Endothelial cell of umbilical vein (primary cell): ENCODE results near the gene HCAR3. TPM values are rescaled to one million over a fixed set of nuclear protein-coding genes. Genes with fewer than 3 reads are reported as not detected.
"Not testable (repeated sequence)": the region's sequence is repeated elsewhere in the genome, so short reads cannot be mapped to it uniquely, and the experiment has no call there.

ENCODE experiments used
- BruUV-seq: library from RNA; stranded (reverse); fragments of 400-500 nt; replicated peaks from 2 replicates; lab custom pipeline; 2021; lab: Mats Ljungman, UMichigan
- CTCF ChIA-PET: fragments of 300-600, 350-600 bp; sonication (Branson Sonifier 250); formaldehyde crosslinking; loops from one replicate; lab custom pipeline; 2021; ENCODE audit warnings: antibody characterized with exemption, inconsistent platforms; lab: Charles Lee
- POLR2A ChIA-PET: fragments of 300-600, 350-600 bp; sonication (Branson Sonifier 250); formaldehyde crosslinking; loops from one replicate; lab custom pipeline; 2021; ENCODE audit warnings: antibody characterized with exemption, inconsistent platforms; lab: Charles Lee
- DNase-seq: peaks from one replicate; pipeline ENCODE4 v3.0.0-alpha.2; 2011; ENCODE audit warnings: low read depth, low spot score
- FAIRE-seq: peaks from 2 replicates; lab custom pipeline; 2011; peaks lifted over from hg19 to GRCh38; lab: Jason Lieb, UNC
- H2AFZ ChIP-seq: 2 replicates; pipeline ENCODE4 v1.6.0; 2012; ENCODE audit warnings: low read depth, low read length, control low read depth, inconsistent platforms
- H3K27ac ChIP-seq: 2 replicates; pipeline ENCODE4 v1.5.1; 2011; ENCODE audit warnings: low read depth, mild to moderate bottlenecking, control low read depth, low read length, moderate library complexity; ENCODE audit not compliant: insufficient read depth
- H3K27me3 ChIP-seq, 2 experiments: 2 replicates each; pipeline versions ENCODE4 v1.6.0 to v1.6.1; 2011; ENCODE audit warnings: low read length in 2 of 2, mixed read lengths in 1 of 2; ENCODE audit not compliant: control insufficient read depth in 2 of 2, insufficient read depth in 2 of 2
- H3K36me3 ChIP-seq, 2 experiments: 2 replicates in 1 of 2; 3 replicates in 1 of 2; pipeline ENCODE4 v1.5.1; 2011; ENCODE audit warnings: low read length in 2 of 2, mild to moderate bottlenecking in 1 of 2, moderate library complexity in 1 of 2; ENCODE audit not compliant: control insufficient read depth in 2 of 2, insufficient read depth in 2 of 2; ENCODE audit errors: extremely low read depth in 1 of 2
- H3K4me1 ChIP-seq: 3 replicates; pipeline ENCODE4 v1.5.1; 2011; ENCODE audit warnings: mild to moderate bottlenecking, low read length; ENCODE audit not compliant: control insufficient read depth, insufficient read depth; ENCODE audit errors: extremely low read depth
- H3K4me2 ChIP-seq: 2 replicates; pipeline ENCODE4 v1.6.1; 2011; ENCODE audit warnings: low read length, control low read depth, mixed read lengths; ENCODE audit not compliant: insufficient read depth
- H3K4me3 ChIP-seq, 3 experiments: fragments of 200-600 bp in 1 of 3; sonication (generic), shearing (Covaris generic) in 1 of 3; replicated peaks in 1 of 3; 2 replicates each; pipeline ENCODE4 v1.5.1; 2011 to 2016; ENCODE audit warnings: control low read depth in 3 of 3, low read length in 3 of 3, mild to moderate bottlenecking in 2 of 3, inconsistent platforms in 1 of 3, low read depth in 1 of 3, moderate library complexity in 1 of 3; ENCODE audit not compliant: insufficient read depth in 1 of 3
- H3K79me2 ChIP-seq: 2 replicates; pipeline ENCODE4 v1.6.0; 2012; ENCODE audit warnings: low read length, inconsistent platforms; ENCODE audit not compliant: control insufficient read depth, insufficient read depth
- H3K9ac ChIP-seq: replicated peaks from 2 replicates; pipeline ENCODE3; 2011; ENCODE audit warnings: low read length, control low read depth; ENCODE audit not compliant: insufficient read depth; ENCODE audit errors: extremely low read depth
- H3K9me1 ChIP-seq: replicated peaks from 3 replicates; pipeline ENCODE4 v1.6.0; 2011; ENCODE audit warnings: mild to moderate bottlenecking, low read length; ENCODE audit not compliant: control insufficient read depth, insufficient read depth; ENCODE audit errors: extremely low read depth
- H3K9me3 ChIP-seq: replicated peaks from 2 replicates; pipeline ENCODE4 v1.5.1; 2012; ENCODE audit warnings: low read length, inconsistent platforms; ENCODE audit not compliant: control insufficient read depth, insufficient read depth
- H4K20me1 ChIP-seq: replicated peaks from 2 replicates; pipeline ENCODE3; 2011; ENCODE audit warnings: mild to moderate bottlenecking, low read length; ENCODE audit not compliant: control insufficient read depth, insufficient read depth; ENCODE audit errors: extremely low read depth
- CTCF ChIP-seq, 2 donors: IDR thresholded peaks; 1 replicate in 1 of 2; 2 replicates in 1 of 2; pipeline ENCODE4 v1.5.1; 2011; ENCODE audit warnings: low read length in 2 of 2, mild to moderate bottlenecking in 2 of 2, moderate library complexity in 2 of 2, control low read depth in 1 of 2, inconsistent platforms in 1 of 2, low read depth in 1 of 2; ENCODE audit not compliant: insufficient read depth in 1 of 2; ENCODE audit errors: extremely low read depth in 1 of 2
- FOS ChIP-seq: IDR thresholded peaks from 2 replicates; pipeline ENCODE4 v1.6.1; 2011; ENCODE audit warnings: mild to moderate bottlenecking, low read length, moderate library complexity, borderline replicate concordance; ENCODE audit not compliant: insufficient read depth
- JUN ChIP-seq: IDR thresholded peaks from 2 replicates; pipeline ENCODE4 v1.6.1; 2011; ENCODE audit warnings: borderline replicate concordance, low read depth; ENCODE audit not compliant: insufficient read length, insufficient read depth
- MAX ChIP-seq: IDR thresholded peaks from 2 replicates; pipeline ENCODE4 v1.6.1; 2011; ENCODE audit not compliant: insufficient read depth, insufficient read length
- MYC ChIP-seq: IDR thresholded peaks from one replicate; pipeline ENCODE4 v1.6.1; 2011; ENCODE audit warnings: mild to moderate bottlenecking, low read depth, low read length
- POLR2A ChIP-seq: IDR thresholded peaks from 2 replicates; pipeline ENCODE4 v1.6.1; 2012; ENCODE audit warnings: low read depth, mild to moderate bottlenecking, control low read depth, low read length
- POLR2AphosphoS5 ChIP-seq: IDR thresholded peaks from 2 replicates; pipeline ENCODE4 v1.6.1; 2012; ENCODE audit warnings: low read depth, mild to moderate bottlenecking, control low read depth, low read length, moderate library complexity; ENCODE audit not compliant: insufficient read depth
- dilution Hi-C: fragments of 300-500 bp; cut with MboI; formaldehyde crosslinking; loops from one replicate; pipeline ENCODE4 v1.15.0; 2019; ENCODE audit warnings: low sequenced_read_pairs; ENCODE audit not compliant: extremely low pct_ligation_motif_present
- intact Hi-C: fragments of 100-400 bp; cut with micrococcal nuclease; formaldehyde crosslinking; loops from one replicate; pipeline ENCODE4 v1.10.0; 2022
- polyA plus RNA-seq, 4 experiments: library from polyadenylated mRNA; depleted of rRNA in 3 of 4; stranded (reverse) in 3 of 4; unstranded in 1 of 4; fragments of >200 nt; gene quantifications; 2 replicates each; pipeline versions ENCODE4 v1.2.1 to v1.2.3, GENCODE V29; 2011 to 2012; ENCODE audit warnings: missing spikeins in 1 of 4
- total RNA-seq: library from RNA; stranded (reverse); gene quantifications from 2 replicates; pipeline ENCODE4 v1.2.3, GENCODE V29; 2021

Gene HCAR3
- total and polyA plus RNA-seq, 2 donors (not counting 3 experiments of a cell fraction or from before 2014, with no cell fraction given) = 0.06 TPM; not detected in 1

GRCh38 chr12:122721057-122721545 is 4.5 kb upstream of the HCAR3 start:
- no peak for TF ChIP-seq MYC
- no peak for TF ChIP-seq CTCF (IDR thresholded peaks at IDR 0.05; ENCODE audit: extremely low read depth in 1 of 2, insufficient read depth in 1 of 2, low read depth in 1 of 2, low read length in 2 of 2)
- no peak for TF ChIP-seq POLR2A
- no peak for TF ChIP-seq JUN
- TF ChIP-seq MAX = no peak
- TF ChIP-seq POLR2AphosphoS5 = peak; percentile 17
- peak; percentile 21 for TF ChIP-seq FOS
- Histone ChIP-seq H3K4me2 (peak overlapping the region; percentile 52), H4K20me1 (no peaks in the 10 kb centered on the region), H3K27me3 (peaks cover 0 to under 1% of the 10 kb centered on the region in 2 experiments), H3K36me3 (no peaks in the 10 kb centered on the region), H3K79me2 (no peaks in the 10 kb centered on the region), H3K9me3 (no peaks in the 10 kb centered on the region), H3K9me1 (no peaks in the 10 kb centered on the region), H3K4me3 (no peak overlapping the region), H2AFZ (peak overlapping the region; percentile 51), H3K9ac (no peak overlapping the region), H3K4me1 (peaks cover 16% of the 10 kb centered on the region), H3K27ac (peak overlapping the region; percentile 55)
- BruUV-seq = no TSS peak
- ChIA-PET POLR2A (no interaction called here), CTCF (interaction anchor here (1.1 to 1.2 kb wide), 2 partner anchors 10 to 83 kb away, joined by 3 read pairs; partner anchors contain the start of gene HCAR1)
- dilution Hi-C loops = no loop called here
- FAIRE-seq (peak; percentile 21), DNase-seq (peak; percentile 47)
- intact Hi-C loops = no loop called here

GRCh38 chr12:122715211-122715610 is 1.4 kb downstream of the HCAR3 start:
- H3K9me1 ChIP-seq, H3K36me3 ChIP-seq, H3K9ac ChIP-seq, H3K9me3 ChIP-seq, H2AFZ ChIP-seq, dilution Hi-C loops, H3K4me1 ChIP-seq, H3K4me2 ChIP-seq, DNase-seq, FAIRE-seq, POLR2A ChIA-PET, H3K4me3 ChIP-seq, H3K27me3 ChIP-seq, BruUV-seq, H3K79me2 ChIP-seq, intact Hi-C loops, CTCF ChIA-PET, H3K27ac ChIP-seq, H4K20me1 ChIP-seq: not testable (repeated sequence)

GRCh38 chr12:122713491-122714188 is 3.0 kb downstream of the HCAR3 start:
- H3K4me1 ChIP-seq, dilution Hi-C loops, H3K9me1 ChIP-seq, intact Hi-C loops, POLR2A ChIA-PET, H4K20me1 ChIP-seq, BruUV-seq, H2AFZ ChIP-seq, H3K9me3 ChIP-seq, H3K4me3 ChIP-seq, CTCF ChIA-PET, H3K9ac ChIP-seq, H3K27me3 ChIP-seq, H3K4me2 ChIP-seq, H3K79me2 ChIP-seq, H3K36me3 ChIP-seq, DNase-seq, H3K27ac ChIP-seq: not testable (repeated sequence)
- peak; percentile 55 for FAIRE-seq
